Measurements from ENCODE around the gene TRAF6. TPM values are rescaled to one million over a fixed set of nuclear protein-coding genes. Genes with fewer than 3 reads are reported as not detected.

Gene TRAF6
- total and polyA plus RNA-seq, 2 experiments from 2014 or later: 9.5 to 12.7 TPM

DNA sequence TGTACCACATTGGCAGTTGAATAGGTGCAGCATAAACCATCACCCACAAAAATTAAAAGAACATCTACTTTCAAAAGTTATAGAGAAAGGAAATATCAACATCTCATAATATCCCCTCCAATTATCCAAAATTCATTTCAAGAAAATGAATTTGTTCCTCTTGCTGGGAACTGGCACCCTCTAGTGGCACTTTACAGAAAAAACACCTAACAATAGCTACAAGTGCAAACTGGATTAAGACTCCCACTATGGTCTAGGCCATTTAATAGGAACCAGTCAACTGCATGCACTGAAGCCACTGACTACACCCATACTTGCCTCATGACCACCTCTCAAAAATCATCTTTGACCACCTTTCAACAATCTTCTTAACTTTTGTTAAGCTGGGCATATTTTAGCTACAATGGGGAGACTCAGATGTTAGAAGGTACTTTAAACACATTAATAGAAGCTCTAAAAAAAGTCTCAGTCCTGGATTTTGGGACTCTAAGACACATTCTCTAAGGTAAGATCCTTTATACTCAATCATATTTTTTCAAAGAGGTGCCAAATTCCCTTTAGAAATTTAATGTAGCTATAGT lies 17.3 kb downstream of the TRAF6 start:
- no peak for TF ChIP-seq EZH2 (IDR thresholded peaks at IDR 0.05; ENCODE audit: borderline replicate concordance)
- TF ChIP-seq, protein P1, sequence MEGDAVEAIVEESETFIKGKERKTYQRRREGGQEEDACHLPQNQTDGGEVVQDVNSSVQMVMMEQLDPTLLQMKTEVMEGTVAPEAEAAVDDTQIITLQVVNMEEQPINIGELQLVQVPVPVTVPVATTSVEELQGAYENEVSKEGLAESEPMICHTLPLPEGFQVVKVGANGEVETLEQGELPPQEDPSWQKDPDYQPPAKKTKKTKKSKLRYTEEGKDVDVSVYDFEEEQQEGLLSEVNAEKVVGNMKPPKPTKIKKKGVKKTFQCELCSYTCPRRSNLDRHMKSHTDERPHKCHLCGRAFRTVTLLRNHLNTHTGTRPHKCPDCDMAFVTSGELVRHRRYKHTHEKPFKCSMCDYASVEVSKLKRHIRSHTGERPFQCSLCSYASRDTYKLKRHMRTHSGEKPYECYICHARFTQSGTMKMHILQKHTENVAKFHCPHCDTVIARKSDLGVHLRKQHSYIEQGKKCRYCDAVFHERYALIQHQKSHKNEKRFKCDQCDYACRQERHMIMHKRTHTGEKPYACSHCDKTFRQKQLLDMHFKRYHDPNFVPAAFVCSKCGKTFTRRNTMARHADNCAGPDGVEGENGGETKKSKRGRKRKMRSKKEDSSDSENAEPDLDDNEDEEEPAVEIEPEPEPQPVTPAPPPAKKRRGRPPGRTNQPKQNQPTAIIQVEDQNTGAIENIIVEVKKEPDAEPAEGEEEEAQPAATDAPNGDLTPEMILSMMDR (IDR thresholded peaks at IDR 0.05; ENCODE audit: poor library complexity): peak; percentile 82
- Histone ChIP-seq H3K79me2 (no peaks in the 10 kb centered on the region), H3K4me3 (no peak overlapping the region), H3K27ac (no peak overlapping the region), H3K9me2 (replicated peaks; ENCODE audit: insufficient read depth) (no peaks in the 10 kb centered on the region), H3K4me1 (ENCODE audit: insufficient read depth) (no peaks in the 10 kb centered on the region), H3K9me3 (ENCODE audit: low read depth) (no peaks in the 10 kb centered on the region), H3K4me2 (no peak overlapping the region), H3K27me3 (no peaks in the 10 kb centered on the region), H4K20me1 (ENCODE audit: insufficient read depth, poor library complexity, severe bottlenecking) (no peaks in the 10 kb centered on the region), H3K36me3 (replicated peaks; ENCODE audit: insufficient read depth, low read depth) (no peaks in the 10 kb centered on the region), H2AFZ (no peak overlapping the region)
- DNase-seq (ENCODE audit: low spot score): peak; percentile 59

DNA sequence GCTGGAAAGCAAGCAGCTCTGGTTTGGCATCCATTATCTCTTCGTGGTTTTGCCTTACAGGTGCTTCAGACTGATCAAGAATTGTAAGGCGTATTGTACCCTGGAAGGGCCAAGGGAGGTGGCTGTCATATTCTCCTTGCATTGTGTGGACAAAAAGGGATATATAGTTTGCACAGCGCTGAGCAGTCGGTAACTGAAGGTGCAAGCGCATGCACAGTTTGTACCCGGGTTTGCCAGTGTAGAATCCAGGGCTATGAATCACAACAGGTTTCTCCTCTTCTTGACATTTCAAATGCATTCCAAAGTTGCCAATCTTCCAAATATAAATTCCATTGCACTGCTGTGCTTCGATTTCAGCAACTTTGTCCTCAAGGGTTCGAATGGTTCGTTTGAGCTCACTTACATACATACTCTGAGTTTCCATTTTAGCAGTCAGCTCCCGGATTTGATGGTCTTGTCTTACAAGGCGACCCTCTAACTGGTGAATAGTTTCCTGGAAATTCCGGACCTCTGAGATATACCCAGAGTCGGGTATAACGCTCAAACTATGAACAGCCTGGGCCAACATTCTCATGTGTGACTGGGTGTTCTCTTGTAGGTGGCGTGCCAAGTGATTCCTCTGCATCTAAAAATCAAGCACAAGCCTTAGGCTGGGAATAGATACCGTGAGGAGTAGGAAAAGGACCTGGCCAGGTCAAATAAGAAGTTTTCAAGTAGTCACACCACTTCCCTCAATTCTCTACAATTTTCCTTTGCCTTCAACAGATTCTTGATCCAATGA lies 19.9 kb downstream of the TRAF6 start:
- H3K4me2 ChIP-seq: no peak overlapping the region
- H3K27me3 ChIP-seq: no peaks in the 10 kb centered on the region
- no peaks in the 10 kb centered on the region for H3K9me2 ChIP-seq (replicated peaks; ENCODE audit: insufficient read depth)
- no peaks in the 10 kb centered on the region for H3K9me3 ChIP-seq (ENCODE audit: low read depth)
- no peaks in the 10 kb centered on the region for H3K79me2 ChIP-seq
- TF ChIP-seq EZH2 (IDR thresholded peaks at IDR 0.05; ENCODE audit: borderline replicate concordance): no peak
- no peak for TF ChIP-seq EZH2phosphoT487 (IDR thresholded peaks at IDR 0.05; ENCODE audit: low read depth, severe bottlenecking, unreplicated experiment)
- TF ChIP-seq, protein P1 (IDR thresholded peaks at IDR 0.05; ENCODE audit: poor library complexity): no peak
- H3K36me3 ChIP-seq (replicated peaks; ENCODE audit: insufficient read depth, low read depth): no peaks in the 10 kb centered on the region
- H3K4me3 ChIP-seq: no peak overlapping the region
- no peaks in the 10 kb centered on the region for H4K20me1 ChIP-seq (ENCODE audit: insufficient read depth, poor library complexity, severe bottlenecking)
- 96% methylated on average over 16 of the region's 16 CpGs for WGBS (ENCODE audit: low lambda C conversion rate, missing lambda C conversion rate)
- no peak overlapping the region for H3K27ac ChIP-seq
- DNase-seq (ENCODE audit: low spot score): no peak
- H2AFZ ChIP-seq: no peak overlapping the region
- H3K4me1 ChIP-seq (ENCODE audit: insufficient read depth): no peaks in the 10 kb centered on the region

DNA sequence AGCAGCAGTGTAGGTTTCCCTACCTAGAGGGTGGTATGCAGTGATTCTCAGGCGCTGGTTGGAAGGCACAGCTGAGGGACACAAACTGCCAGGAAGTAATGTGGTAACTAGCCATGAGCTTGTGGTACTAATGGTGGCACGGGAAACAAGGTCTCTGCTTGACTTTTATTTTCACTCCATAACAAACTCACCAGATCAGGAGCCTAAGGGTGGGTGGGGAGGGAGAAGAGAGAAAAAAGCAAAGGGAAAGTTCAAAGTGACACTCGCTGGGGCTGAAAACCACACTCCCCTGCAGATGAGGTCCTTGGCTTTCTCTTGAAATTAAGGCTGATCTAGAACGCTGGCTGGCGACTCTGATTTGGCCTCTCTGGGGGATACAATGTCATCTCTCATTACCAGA lies 22.0 kb downstream of the TRAF6 start:
- WGBS (ENCODE audit: low lambda C conversion rate, missing lambda C conversion rate): 96% methylated on average over 5 of the region's 5 CpGs
- no peaks in the 10 kb centered on the region for H3K9me3 ChIP-seq (ENCODE audit: low read depth)
- no peak for TF ChIP-seq EZH2phosphoT487 (IDR thresholded peaks at IDR 0.05; ENCODE audit: low read depth, severe bottlenecking, unreplicated experiment)
- no peak for TF ChIP-seq EZH2 (IDR thresholded peaks at IDR 0.05; ENCODE audit: borderline replicate concordance)
- TF ChIP-seq, protein P1 (IDR thresholded peaks at IDR 0.05; ENCODE audit: poor library complexity): no peak
- no peaks in the 10 kb centered on the region for H3K36me3 ChIP-seq (replicated peaks; ENCODE audit: insufficient read depth, low read depth)
- DNase-seq (ENCODE audit: low spot score): no peak
- H3K4me1 ChIP-seq (ENCODE audit: insufficient read depth): no peaks in the 10 kb centered on the region
- H2AFZ ChIP-seq: no peak overlapping the region
- H4K20me1 ChIP-seq (ENCODE audit: insufficient read depth, poor library complexity, severe bottlenecking): no peaks in the 10 kb centered on the region
- no peak overlapping the region for H3K4me3 ChIP-seq
- no peak overlapping the region for H3K27ac ChIP-seq
- no peak overlapping the region for H3K4me2 ChIP-seq
- no peaks in the 10 kb centered on the region for H3K79me2 ChIP-seq
- no peaks in the 10 kb centered on the region for H3K9me2 ChIP-seq (replicated peaks; ENCODE audit: insufficient read depth)
- no peaks in the 10 kb centered on the region for H3K27me3 ChIP-seq

Measured in hepatocyte (in vitro differentiated cells).